NCI-H1105 treated with DMSO at 0.1 percent for 48 hours (cell line): ENCODE measurements around the gene PMFBP1.

Experiments
- DNase-seq: peaks from one replicate; lab custom pipeline; 2025; lab: John Stamatoyannopoulos, UW

The PMFBP1 gene, protein sequence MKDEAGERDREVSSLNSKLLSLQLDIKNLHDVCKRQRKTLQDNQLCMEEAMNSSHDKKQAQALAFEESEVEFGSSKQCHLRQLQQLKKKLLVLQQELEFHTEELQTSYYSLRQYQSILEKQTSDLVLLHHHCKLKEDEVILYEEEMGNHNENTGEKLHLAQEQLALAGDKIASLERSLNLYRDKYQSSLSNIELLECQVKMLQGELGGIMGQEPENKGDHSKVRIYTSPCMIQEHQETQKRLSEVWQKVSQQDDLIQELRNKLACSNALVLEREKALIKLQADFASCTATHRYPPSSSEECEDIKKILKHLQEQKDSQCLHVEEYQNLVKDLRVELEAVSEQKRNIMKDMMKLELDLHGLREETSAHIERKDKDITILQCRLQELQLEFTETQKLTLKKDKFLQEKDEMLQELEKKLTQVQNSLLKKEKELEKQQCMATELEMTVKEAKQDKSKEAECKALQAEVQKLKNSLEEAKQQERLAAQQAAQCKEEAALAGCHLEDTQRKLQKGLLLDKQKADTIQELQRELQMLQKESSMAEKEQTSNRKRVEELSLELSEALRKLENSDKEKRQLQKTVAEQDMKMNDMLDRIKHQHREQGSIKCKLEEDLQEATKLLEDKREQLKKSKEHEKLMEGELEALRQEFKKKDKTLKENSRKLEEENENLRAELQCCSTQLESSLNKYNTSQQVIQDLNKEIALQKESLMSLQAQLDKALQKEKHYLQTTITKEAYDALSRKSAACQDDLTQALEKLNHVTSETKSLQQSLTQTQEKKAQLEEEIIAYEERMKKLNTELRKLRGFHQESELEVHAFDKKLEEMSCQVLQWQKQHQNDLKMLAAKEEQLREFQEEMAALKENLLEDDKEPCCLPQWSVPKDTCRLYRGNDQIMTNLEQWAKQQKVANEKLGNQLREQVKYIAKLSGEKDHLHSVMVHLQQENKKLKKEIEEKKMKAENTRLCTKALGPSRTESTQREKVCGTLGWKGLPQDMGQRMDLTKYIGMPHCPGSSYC

GRCh38 chr16:72172105-72173034 is at the start of gene PMFBP1:
PMFBP1 (minus strand) TSS chr16:72172155; CDS start chr16:72171208, 947 bp downstream.
- no peak for DNase-seq

- DNase-seq = no peak
Observed at GRCh38 chr16:72221630-72222024, 49.7 kb upstream of the PMFBP1 start.

DNA sequence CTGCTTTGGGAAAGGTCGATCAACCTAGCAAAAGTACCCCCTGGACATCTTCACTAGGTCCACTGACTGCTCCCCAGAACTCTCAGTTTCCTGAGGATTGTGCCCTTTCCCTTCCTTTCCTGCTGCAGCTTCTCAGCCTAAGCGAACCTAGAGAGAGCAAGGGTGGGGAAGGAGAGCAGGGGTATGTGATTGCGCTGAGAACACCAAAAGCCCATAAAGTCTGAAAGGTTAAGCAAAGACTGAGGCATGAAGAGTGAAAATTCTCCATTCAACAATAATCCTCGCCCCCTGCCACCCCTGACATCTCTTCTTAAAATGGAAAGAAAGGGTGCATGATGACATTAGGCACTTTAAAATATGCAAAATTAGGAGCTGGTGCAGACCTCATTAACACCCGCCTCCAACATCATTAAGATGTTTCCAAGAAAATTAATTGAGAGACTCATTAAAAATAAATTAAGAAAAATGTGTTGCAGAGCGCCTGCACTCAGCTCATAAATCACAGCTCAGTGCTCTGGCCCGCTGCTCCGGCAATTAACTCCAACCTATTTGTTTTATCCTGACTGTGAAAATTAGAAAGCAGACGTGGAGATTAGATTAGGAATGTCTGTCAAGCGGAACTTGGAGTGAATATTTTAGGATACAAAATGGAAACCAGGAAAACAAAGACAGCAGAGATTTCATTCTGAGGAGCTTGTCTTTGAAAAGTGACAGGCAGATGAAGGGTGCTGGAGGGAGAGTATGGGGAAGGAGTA is 49.1 kb upstream of the PMFBP1 start:
- DNase-seq = no peak

- no peak for DNase-seq
Observed at GRCh38 chr16:72219282-72219681, 47.3 kb upstream of the PMFBP1 start.

- no peak for DNase-seq
Observed at GRCh38 chr16:72216767-72217166, 44.8 kb upstream of the PMFBP1 start.

GRCh38 chr16:72214821-72215220 is 42.9 kb upstream of the PMFBP1 start:
- DNase-seq = no peak

DNA sequence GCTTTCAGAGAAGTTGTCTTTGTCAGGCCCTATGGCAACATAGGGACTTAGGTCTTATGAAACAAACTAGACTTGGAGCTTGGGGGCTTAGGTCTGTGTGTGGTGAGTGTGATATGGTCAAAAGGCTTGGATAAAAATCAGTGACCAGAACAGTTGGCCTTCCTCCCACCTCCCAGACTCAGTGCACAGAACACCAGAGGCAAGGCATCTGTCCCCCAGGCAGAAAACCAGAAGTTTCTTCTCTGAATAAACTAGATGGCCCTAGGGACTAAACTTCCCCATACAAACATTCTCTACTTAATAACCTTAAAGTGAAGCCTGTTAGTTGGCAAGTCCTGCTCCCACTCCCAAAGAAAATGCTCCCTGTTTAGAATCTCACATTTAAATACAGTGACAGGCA is 39.2 kb upstream of the PMFBP1 start:
- DNase-seq = no peak

GRCh38 chr16:72210555-72210954 is 38.6 kb upstream of the PMFBP1 start:
- no peak for DNase-seq

GRCh38 chr16:72210072-72210471 is 38.1 kb upstream of the PMFBP1 start:
- no peak for DNase-seq

- DNase-seq = no peak
Observed at GRCh38 chr16:72206299-72206698, 34.3 kb upstream of the PMFBP1 start.

DNA sequence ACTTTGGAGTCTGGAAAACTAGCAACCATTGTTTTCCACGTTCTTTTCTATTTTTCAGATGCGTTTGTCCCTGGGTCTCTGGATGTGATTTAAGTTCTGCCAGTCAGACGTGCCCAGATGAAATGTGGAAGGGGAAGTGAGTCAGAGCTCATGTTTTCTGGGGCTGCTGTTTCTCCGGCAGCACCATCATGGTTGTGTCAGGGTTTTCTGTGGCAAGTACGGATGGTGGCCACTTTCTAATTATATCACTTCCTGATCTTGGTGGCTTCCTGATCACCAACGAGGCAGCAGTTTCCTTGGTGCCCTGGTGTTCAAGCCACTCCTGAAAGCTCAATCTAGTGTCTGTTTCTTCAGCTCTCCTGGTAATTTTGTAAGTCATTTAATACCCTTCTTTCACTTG is 31.4 kb upstream of the PMFBP1 start:
- DNase-seq = no peak

DNA sequence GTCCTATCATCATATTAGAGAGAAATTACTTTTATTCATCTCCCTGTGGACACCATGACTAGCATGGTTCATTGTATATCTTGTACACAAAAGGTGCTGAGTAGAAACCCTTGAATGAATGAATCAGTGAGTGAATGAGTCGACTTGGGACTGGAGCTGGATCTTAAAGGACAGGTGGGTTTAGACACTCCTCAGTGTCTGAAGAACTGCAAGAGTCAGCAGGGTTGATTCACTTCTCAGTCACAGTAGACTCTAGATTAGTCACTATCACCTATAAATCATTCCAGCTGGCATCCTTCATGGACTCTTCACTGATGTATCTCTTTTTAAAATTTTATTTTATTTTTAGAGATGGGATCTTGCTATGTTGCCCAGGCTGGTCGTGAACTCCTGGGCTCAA is 30.1 kb upstream of the PMFBP1 start:
- no peak for DNase-seq

- DNase-seq = no peak
Observed at GRCh38 chr16:72201387-72201786, 29.4 kb upstream of the PMFBP1 start.

GRCh38 chr16:72199761-72200337 is 27.9 kb upstream of the PMFBP1 start:
- no peak for DNase-seq

GRCh38 chr16:72198771-72199201 is 26.8 kb upstream of the PMFBP1 start:
- no peak for DNase-seq

DNA sequence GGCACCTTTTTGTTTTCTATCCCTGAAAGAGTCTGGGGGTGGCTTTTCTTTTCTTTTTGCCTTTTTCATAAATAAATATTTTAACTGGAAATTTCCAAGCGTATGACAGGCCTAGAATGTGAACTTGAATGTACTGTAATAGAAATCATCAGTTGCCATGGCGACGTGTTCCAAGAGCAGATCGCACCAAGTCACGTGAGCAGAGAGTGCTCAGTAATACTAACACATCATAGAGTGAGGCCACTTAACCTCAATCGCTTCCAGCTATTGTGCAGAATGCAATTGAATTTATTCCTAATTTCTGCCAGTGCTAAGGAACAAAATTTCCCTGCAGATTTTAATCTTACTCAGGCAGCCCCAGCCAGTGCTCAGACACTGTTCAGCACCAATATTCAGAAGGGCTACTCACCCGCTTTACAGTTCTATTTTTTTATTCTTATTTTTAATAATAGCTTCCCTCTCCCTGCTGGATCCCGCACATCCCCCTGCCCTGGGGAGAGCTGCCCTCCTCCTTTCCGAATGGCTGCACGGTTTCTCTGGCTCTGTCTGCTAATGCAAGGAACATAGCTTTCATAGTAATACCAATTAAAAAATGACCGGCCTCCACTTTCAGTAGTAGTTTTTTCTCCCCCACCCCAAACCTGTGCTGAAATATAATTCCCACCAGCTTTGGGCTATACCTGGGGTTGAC is 26.2 kb upstream of the PMFBP1 start:
- DNase-seq = peak; percentile 62

DNA sequence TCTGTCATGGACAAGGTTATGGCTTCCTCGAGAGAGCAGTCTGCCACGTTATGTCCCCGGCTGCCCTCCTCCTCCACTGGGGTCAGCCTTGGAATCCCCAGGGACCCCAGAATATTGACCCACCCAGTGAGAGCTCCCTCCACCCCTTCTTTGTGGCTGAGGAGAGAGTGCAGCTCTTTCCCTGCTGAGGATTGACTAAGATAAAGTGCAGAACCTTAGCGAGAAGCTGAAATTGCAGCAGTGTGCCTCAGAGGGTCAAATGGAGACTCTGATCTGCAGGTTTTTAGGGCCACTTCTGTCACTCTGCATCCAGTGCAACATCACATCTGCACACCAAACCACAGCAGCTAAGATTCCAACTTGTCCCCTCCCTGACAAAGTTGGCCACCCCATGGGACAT is 25.6 kb upstream of the PMFBP1 start:
- no peak for DNase-seq

DNA sequence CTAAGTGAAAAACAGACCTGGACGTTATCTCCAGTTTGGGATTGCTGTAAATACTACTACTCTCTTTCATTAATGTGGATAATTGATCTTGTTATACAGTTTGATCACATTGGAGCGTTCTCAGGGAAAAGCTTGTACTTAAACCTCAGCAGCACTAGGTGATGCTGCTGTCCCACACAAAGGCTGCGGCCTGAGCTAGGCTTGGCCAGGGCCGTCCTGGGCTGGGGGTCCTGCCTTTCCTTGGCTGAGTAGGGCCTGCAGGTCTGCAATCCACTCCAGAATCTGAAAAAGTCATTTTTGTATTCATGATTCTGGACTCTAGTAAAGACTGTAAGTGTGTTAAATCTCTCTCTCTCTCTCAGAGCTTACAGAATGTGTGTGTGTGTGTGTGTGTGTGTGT is 23.7 kb upstream of the PMFBP1 start:
- no peak for DNase-seq

DNA sequence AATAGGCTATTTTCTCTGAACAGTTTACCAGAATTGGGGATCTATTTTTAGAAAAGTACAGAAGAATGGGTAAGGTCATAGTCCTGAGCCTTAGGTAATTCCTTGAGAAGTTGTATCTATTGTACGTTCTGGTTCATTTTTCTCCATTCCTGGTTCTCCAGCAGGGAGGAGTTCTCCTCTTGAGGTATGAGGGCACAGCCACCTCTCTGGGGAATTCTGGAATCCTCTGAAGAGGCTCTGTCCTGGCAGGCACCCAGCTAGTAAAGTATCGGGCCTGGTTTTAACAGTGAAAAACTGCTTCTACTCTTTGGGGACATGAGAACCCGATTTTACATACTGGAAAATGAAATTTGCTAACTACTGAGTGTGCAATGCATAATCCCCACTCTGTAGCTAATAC is 19.6 kb upstream of the PMFBP1 start:
- no peak for DNase-seq

GRCh38 chr16:72189865-72190371 is 18.0 kb upstream of the PMFBP1 start:
- no peak for DNase-seq
